Measurements from ENCODE around the gene CDKN3. TPM values are rescaled to one million over a fixed set of nuclear protein-coding genes. Genes with fewer than 3 reads are reported as not detected.

The CDKN3 gene
- total RNA-seq: 12.8 TPM

GRCh38 chr14:54396493-54397335, at the start of gene CDKN3:
TSS of gene CDKN3 (plus strand) at chr14:54397007. CDS start at chr14:54397069, 62 bp downstream.

GRCh38 chr14:54440873-54441868, 44.4 kb downstream of the CDKN3 start, which contains the start of gene CNIH1:
TSS of gene CNIH1 (minus strand) at chr14:54441374. CDS start at chr14:54441327, 47 bp downstream.

Other genes with a start within 250 kb of the CDKN3 start
- gene CNIH1, start 44.4 kb downstream of the CDKN3 start, total RNA-seq: 94.9 TPM
- gene GMFB, start 92.0 kb downstream of the CDKN3 start, total RNA-seq: 60.4 TPM
- 14.5 TPM for gene CGRRF1, start 112.9 kb downstream of the CDKN3 start, total RNA-seq
- 31.1 TPM for gene SAMD4A, start 170.1 kb downstream of the CDKN3 start, total RNA-seq

All from metanephros (tissue), 1 donor.